ENCODE results near the gene SRBD1.

- TF ChIP-seq CTCF (IDR thresholded peaks at IDR 0.05): no peak
- TF ChIP-seq FOXJ3 (CRISPR knock-in tag; IDR thresholded peaks at IDR 0.05; ENCODE audit: borderline replicate concordance): no peak
- TF ChIP-seq ARID4B (CRISPR knock-in tag; IDR thresholded peaks at IDR 0.05; ENCODE audit: borderline replicate concordance): no peak
- TF ChIP-seq USF2 (CRISPR knock-in tag; IDR thresholded peaks at IDR 0.05): no peak
- no peak for TF ChIP-seq ESRRA (CRISPR knock-in tag; IDR thresholded peaks at IDR 0.05; ENCODE audit: borderline replicate concordance)
- no peak for TF ChIP-seq JUN (CRISPR knock-in tag; IDR thresholded peaks at IDR 0.05)
These were observed 216.9 kb downstream of the SRBD1 start for GRCh38 chr2:45394216-45394615.

Data from WTC11 (cell line).